Stimulated activated CD8-positive, alpha-beta memory T cell treated with anti-CD3 and anti-CD28 coated beads, Interleukin-4, amount 100 ng/mL, for 48 hours (primary cell): Measurements from ENCODE around the gene ATP5MC3.
"Not testable (repeated sequence)": the region's sequence is repeated elsewhere in the genome, so short reads cannot be mapped to it uniquely, and the experiment has no call there.

Experiments
- DNase-seq: peaks from one replicate; pipeline ENCODE4 v3.0.0-alpha.2; 2020

The ATP5MC3 gene

DNA sequence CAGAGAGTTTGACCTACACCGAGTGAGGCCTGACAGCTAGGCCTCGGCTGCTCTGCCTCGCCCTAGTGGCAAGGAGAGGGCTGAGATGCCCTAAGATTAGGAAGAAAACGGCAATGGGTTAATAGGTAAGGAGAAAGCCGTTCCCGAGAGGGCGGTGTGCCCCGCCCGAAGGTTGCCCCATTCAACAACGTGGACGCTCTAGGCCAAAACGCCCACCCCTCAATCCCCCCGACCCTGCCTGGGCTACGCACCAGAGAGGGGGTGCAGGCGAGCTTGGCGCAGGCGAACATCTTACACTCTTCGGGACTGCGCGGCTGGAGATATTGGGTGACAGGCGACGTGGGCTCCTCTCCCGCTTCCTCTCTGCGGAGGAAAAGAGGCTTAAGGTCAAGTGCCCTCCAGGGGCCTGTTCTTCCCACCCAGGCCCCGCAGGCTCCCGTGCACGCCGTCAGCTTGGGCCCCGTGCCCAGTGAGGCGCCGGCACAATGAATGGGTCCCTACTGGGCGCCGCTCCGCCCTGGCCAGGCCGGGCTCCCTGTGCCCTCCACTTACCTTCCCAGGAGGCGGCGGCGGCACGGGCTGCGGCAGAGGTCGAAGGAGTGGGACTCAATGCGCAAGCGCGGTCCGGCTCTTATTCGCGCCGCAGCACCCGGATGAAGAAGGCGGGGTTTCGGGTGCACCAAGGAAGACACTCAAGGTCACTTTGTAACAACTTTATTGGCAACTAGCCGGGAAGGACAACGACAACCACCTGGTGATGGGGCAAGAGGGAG lies at the start of gene ATP5MC3:
TSS of gene ATP5MC3 (minus strand) at position 607 of the 773 bp plus-strand sequence. CDS start at position 290, 317 bp downstream.
- peak; percentile 94 for DNase-seq

- DNase-seq, result not testable (repeated sequence)
Observed at GRCh38 chr2:175228601-175229000, 47.1 kb upstream of the ATP5MC3 start.

DNA sequence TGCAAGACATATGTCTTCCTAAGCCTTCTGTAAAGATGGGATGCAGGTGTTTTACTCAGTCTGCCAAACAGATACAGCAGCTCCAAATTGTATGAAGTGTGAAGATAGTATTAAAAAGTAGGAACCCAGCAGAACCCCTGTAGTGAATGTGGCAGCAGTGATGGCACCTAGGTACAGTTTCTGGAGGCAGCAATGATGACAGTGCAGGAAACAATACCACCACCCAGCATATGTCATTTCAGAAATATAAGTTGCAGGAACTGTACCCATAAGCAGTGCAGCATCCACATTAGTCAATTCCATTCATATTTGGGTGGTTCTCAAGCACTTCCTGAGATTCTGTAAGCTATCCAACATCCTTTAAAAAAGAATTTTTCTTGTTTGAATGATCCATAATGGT lies 46.7 kb upstream of the ATP5MC3 start:
- DNase-seq, result no peak

GRCh38 chr2:175227393-175227792 lies 45.9 kb upstream of the ATP5MC3 start:
- DNase-seq, result no peak

DNA sequence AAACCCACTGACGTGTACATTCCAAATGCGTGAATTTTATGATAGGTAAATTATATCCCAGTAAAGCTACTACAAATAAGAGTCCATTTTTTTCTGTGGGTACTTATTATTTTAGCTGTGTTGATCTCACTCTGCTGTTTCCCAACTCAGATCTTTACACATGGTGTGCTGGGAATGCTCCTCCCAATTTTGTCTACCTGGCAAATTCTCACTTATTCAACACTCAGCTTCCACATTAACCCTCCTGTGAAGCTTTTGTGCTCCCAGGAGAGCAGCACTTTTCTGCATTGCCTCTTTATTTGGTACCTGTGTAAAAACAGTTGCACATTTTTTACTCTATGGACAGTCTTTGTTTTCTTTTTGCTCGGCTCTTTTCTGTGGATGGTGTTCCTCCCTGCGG lies 38.6 kb upstream of the ATP5MC3 start:
- no peak for DNase-seq

DNA sequence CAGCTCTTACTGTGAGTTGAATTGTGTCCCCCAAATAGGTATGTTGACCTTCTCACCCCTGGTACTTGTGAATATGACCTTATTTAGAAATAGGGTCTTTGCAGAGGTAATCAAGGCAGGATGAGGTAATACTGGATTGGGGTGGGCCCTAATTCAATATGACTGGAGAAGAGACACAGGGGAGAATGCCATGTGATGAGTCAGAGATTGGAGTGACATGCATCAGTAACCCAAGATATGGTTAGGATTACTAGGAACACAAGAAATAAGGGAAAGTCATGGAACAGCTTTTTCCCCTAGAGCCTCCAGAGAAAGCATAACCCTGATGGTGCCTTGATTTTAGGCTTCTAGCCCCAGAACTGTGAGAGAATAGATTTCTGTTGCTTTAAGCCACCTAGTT lies 37.0 kb upstream of the ATP5MC3 start:
- DNase-seq, result no peak

- DNase-seq, result no peak
Observed at GRCh38 chr2:175207741-175208438, 26.4 kb upstream of the ATP5MC3 start.

- DNase-seq, result no peak
Observed at GRCh38 chr2:175206866-175207265, 25.4 kb upstream of the ATP5MC3 start.

GRCh38 chr2:175205523-175205922 lies 24.0 kb upstream of the ATP5MC3 start:
- DNase-seq, result no peak

DNA sequence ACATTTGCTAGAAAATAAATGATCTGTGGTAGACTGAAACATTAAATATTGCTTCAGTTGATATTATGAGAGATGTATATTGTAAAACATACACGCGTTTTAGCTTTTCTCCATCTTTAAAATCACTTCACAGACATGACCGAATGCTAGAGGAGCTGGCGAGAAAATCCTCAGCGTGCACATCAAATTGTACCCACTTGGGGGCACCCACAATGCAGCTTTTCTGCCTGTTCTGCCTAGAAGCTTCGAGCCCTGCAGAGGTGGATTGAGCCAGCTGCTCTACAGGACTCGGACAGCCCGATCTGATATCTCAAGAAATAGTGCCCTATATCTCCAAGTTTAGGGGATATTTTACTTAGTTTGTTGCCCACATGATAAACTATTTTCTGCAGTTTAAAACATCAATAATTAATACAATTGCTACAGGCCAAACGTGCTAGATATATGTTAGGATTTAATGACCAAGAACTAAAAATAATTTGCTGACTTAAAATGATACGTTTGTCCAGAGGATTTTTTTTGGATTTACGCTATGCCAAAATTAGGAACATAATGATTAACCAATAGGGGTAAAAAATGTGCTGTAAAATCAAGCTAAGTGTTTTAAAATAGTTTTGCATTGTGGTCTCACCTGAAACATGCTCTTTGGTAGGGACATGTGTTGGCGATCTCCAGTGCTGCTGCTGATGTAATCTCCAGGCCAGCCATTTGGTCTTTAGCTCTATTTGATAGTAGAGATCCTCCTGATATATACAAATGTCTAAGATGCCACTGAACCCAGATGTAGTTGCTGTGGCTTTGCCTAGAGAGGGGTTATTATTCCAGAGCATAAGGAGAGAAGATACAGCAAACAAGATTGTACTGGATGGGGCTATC lies 22.3 kb upstream of the ATP5MC3 start:
- peak; percentile 69 for DNase-seq

GRCh38 chr2:175195012-175195411 lies 13.5 kb upstream of the ATP5MC3 start:
- no peak for DNase-seq

DNA sequence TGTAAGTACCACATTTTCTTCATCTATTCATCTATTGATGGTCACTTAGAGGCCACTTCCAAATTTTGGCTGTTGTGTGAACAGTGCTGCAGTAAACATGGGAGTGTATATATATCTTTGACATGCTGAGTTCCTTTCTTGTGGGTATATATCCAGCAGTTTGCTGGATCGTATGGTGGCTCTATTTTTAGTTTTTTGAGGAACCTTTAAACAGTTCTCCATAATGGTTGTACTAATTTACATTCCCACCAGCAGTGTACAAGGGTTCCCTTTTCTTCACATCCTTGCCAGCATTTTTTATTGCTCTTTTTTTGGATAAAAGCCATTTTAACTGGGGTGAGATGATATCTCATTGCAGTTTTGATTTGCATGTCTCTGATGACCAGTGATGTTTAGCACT lies 7.3 kb upstream of the ATP5MC3 start:
- no peak for DNase-seq

DNA sequence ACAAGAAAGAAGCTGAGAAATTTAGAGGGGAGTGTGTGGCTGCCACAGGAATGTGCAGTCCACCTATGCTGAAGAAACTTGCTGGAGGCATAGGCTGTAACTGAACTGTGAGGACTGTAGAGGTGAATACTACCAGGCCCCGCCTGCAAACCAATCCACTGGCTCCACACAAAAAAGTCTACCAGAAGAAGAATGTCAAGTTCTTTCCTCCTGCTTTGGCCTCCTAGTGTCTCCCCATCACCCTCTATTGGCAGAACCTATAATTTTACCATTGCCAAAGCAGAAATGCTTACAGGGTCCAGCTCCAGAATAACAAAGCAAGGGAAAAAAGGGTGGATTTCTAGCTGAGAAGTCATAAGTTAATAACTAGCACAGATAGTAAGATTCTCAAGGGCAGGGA lies 5.9 kb upstream of the ATP5MC3 start:
- DNase-seq, result no peak

- DNase-seq, result no peak
Observed at GRCh38 chr2:175183674-175184073, 2.2 kb upstream of the ATP5MC3 start.

DNA sequence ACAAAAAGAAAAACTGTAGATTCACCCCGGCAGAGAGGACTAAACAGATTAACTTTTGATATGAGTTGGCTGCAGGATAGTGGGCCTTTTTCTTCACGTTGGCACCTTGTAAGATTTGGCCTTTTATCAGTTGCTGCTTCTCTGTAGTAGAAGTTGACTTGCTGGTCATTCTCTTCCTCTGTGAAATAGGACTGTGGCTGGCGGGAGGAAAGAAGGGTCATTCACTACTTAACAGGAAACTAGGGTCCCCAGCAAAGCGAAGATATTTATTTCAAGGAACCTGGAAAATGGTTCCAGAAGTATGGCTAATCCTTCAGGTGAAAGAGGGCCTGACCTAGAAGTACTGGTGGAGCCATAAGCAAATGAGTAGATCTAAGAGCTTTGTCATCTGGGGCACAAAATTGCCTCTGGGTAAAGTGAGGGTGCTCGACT lies 383 bp upstream of the ATP5MC3 start:
- no peak for DNase-seq

- DNase-seq, result peak; percentile 71
Observed at GRCh38 chr2:175180701-175181103, 808 bp downstream of the ATP5MC3 start.

- DNase-seq, result no peak
Observed at GRCh38 chr2:175176624-175177023, 4.9 kb downstream of the ATP5MC3 start.

DNA sequence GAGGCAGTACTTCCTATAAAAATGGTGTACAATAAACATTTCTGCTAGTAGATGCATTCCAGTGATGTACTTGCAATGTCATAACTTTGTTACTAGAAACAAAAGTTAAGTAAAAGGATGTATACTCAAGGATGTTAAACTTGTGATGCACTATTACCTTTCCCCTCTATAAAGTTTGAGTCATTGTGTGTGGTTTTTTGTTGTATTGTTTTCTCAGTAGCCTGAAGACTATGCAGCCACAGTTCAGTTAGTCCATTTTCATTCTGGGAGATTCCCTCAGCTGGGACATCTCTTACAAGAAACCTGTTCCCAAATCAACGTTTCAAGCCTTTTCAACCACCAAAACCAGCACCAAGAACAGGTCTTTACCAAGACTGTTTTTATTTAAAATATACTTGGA lies 5.6 kb downstream of the ATP5MC3 start:
- DNase-seq, result no peak

DNA sequence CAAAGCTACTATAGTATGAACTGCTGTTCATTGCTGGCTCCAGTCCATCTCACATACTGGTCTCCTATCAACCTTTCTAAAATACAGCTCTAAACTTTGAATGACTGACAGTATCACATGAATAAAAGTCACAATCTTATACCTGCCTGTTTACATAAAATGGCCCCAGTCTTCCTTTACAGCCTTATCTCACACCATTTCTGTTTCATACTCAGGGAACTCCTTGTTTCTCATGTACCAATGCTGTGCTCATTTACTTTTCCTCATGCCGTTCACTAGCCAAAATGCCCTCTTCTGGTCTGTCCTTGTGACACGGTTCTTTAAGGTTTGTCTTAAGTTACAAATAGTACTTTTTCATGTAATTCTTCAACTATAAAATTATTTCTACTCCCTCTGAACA lies 6.2 kb downstream of the ATP5MC3 start:
- DNase-seq, result no peak

GRCh38 chr2:175170659-175171304 lies 10.7 kb downstream of the ATP5MC3 start:
- no peak for DNase-seq

DNA sequence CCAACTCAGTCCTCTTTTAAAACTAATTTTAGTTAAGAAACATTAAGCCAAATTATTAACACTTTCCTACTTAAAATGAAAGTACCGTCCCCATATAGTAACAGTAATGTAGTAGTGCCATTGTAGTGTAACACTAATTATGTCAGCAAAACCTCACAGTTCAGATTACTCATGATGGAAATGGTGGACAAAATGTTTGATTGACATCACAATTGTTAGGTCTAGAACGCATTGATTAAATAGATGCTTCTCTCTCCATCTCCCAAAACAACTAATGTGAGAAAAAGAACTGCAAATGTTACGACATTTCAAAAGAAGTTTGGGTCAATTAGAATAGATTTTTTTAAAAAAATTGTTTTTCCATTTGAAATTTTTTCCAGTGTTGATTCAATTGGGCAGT lies 12.3 kb downstream of the ATP5MC3 start:
- no peak for DNase-seq

DNA sequence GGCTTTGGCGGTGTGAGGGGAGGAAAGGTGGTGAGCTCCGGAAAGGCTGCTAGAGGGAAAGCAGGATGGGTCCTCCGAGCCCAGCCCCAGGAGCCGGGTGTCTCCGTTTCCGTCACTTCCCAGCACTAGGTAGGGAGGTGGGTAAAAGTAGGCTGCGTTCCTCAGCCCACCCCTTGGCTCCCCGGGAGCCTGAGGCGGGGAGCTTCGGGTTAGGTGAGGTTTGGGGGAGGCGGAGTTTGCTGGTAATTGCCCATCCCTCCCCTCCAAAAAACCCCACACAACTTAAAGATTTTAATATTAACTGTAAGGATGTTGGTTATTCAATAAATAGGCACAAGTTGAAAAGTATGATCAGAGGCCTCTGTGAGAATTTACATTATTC lies 13.0 kb downstream of the ATP5MC3 start:
- DNase-seq, result no peak
